Esophagus (tissue), 2 donors: ENCODE measurements around the gene CERCAM. TPM values are rescaled to one million over a fixed set of nuclear protein-coding genes. Genes with fewer than 3 reads are reported as not detected.
A peak's percentile ranks its signal among the peaks of the same experiment; 100 is the strongest.
"Not testable (repeated sequence)": the region's sequence is repeated elsewhere in the genome, so short reads cannot be mapped to it uniquely, and the experiment has no call there.

Experiments
- H3K27ac ChIP-seq, 2 donors: one replicate each; pipeline ENCODE4 v1.5.1; 2013; ENCODE audit warnings: low read depth in 2 of 2, mild to moderate bottlenecking in 2 of 2, inconsistent platforms in 1 of 2, low read length in 1 of 2, moderate library complexity in 1 of 2
- H3K27me3 ChIP-seq, 2 donors: one replicate each; pipeline ENCODE4 v1.6.1; 2013; ENCODE audit warnings: low read length in 2 of 2, control low read depth in 1 of 2, mild to moderate bottlenecking in 1 of 2; ENCODE audit not compliant: insufficient read depth in 2 of 2, control insufficient read depth in 1 of 2
- H3K36me3 ChIP-seq, 2 donors: one replicate each; pipeline ENCODE4 v1.6.1; 2013; ENCODE audit warnings: low read length in 1 of 2; ENCODE audit not compliant: control insufficient read depth in 2 of 2, insufficient read depth in 2 of 2
- H3K4me1 ChIP-seq, 2 donors: one replicate each; pipeline ENCODE4 v1.6.1; 2013; ENCODE audit warnings: low read length in 1 of 2; ENCODE audit not compliant: control insufficient read depth in 2 of 2, insufficient read depth in 2 of 2
- H3K4me3 ChIP-seq, 2 donors: one replicate each; pipeline ENCODE4 v1.5.1; 2013; ENCODE audit warnings: low read length in 2 of 2, mild to moderate bottlenecking in 2 of 2, low read depth in 1 of 2, moderate library complexity in 1 of 2
- H3K9me3 ChIP-seq, 2 donors: one replicate each; pipeline ENCODE4 v1.6.1; 2013; ENCODE audit warnings: mild to moderate bottlenecking in 2 of 2, low read depth in 1 of 2, low read length in 1 of 2, moderate library complexity in 1 of 2; ENCODE audit not compliant: control insufficient read depth in 2 of 2, insufficient read depth in 1 of 2
- whole genome bisulfite sequencing, 2 donors: extraction: QIAGEN DNeasy Blood & Tissue Kit; methylation state at CpG; one replicate each; pipeline ENCODE4 v1.1.7; 2013; 5-methylcytosine and 5-hydroxymethylcytosine counted together
- polyA plus RNA-seq, 2 donors: library from polyadenylated mRNA; stranded (reverse); fragments of 200-250 nt; gene quantifications; one replicate each; pipeline ENCODE4 v1.2.3, GENCODE V29; 2013
- donor health status: healthy with polysubstance abuse.
- donor health status: Bipolar disorder and iron deficiency.

Gene CERCAM
- polyA plus RNA-seq, 2 donors = 7.2 to 9.6 TPM

GRCh38 chr9:128446505-128446904, 25.8 kb downstream of the CERCAM start:
- not testable (repeated sequence) for H3K4me3 ChIP-seq, H3K9me3 ChIP-seq, H3K27me3 ChIP-seq, H3K27ac ChIP-seq, H3K4me1 ChIP-seq, H3K36me3 ChIP-seq
- WGBS, 2 donors = 95% methylated on average over 5 of the region's 5 CpGs

DNA sequence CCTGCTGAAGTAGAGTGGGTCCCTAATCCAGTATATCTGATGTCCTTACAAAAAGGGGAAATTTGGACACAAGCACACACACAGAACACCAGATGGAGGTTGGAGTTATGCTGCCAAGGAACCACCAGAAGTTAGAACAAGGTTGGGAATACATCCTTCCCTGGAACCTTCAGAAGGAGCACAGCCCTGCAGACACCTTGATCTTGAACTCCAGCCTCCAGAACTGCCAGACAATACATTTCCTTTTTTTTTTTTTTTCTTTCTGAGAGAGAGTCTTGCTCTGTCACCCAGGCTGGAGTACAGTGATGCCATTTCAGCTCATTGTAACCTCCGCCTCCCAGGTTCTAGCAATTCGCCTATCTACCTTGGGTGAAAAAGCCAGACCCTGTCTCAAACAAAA, 28.1 kb downstream of the CERCAM start:
- Histone ChIP-seq H3K27me3 (no peaks in the 10 kb centered on the region), H3K36me3 (no peaks in the 10 kb centered on the region), H3K4me1 (no peaks in the 10 kb centered on the region), H3K9me3 (no peaks in the 10 kb centered on the region), H3K4me3 (no peak overlapping the region), H3K27ac (no peak overlapping the region)
- 96% methylated on average over 2 of the region's 2 CpGs for WGBS, 2 donors

- Histone ChIP-seq H3K4me1 (peaks cover 0 to 6% of the 10 kb centered on the region in 2 donors), H3K36me3 (peaks cover 0 to 3% of the 10 kb centered on the region in 2 donors), H3K4me3 (no peak overlapping the region), H3K9me3 (no peaks in the 10 kb centered on the region), H3K27me3 (no peaks in the 10 kb centered on the region), H3K27ac (no peak overlapping the region)
- 79 to 81% methylated on average over 14 of the region's 14 CpGs for WGBS, 2 donors
These were observed 34.3 kb downstream of the CERCAM start for GRCh38 chr9:128454991-128455390.

DNA sequence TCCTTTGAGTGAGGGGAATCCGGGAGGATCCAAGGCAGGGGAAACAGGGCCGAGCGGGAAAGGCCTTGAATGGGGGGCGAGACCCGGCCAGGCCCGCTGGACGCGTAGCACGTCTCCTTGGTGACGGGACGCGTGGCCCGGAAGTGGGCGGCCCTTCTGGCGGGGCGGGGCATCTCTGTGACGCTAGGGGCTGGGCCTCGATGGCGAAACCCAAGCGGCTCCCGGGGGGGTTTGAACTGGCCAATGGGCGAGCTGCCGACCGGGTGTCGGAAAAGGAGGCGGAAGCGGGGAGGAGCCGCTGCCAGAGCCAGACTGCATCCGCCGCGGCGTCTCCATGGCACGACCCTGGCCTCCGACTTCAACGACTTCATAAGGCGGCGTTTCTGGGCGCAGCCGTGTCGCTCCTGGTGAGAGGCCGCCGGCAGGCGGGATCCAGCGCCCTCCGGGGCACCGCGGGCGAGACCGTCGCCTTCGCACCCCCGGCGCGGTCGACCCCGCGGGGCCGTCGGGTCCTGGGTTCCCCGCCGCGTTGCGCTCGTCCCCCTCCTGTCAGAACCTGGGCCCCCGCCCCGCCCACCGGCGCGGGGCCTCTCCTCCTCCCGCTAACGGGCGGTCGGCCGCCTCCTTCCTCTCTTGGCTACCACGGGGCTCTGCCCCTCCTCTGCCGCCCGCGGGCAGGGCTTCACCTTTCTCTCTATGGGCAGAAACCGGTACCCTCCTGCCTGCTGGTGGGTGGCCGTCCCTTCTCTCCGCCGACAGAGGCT, 35.4 kb downstream of the CERCAM start, which contains the start of gene ODF2:
ODF2 (plus strand) TSS at position 158 of the 764 bp plus-strand sequence; CDS start at position 244, 86 bp downstream.
- Histone ChIP-seq H3K9me3 (no peaks in the 10 kb centered on the region), H3K27ac (peak within 1 kb of the TSS; percentile 90 to 94), H3K4me1 (peaks cover 0 to 6% of the 10 kb centered on the region in 2 donors), H3K4me3 (peak within 1 kb of the TSS; percentile 69 to 88), H3K27me3 (no peaks in the 10 kb centered on the region), H3K36me3 (peaks cover 9 to 11% of the 10 kb centered on the region in 2 donors)
- 0% methylated on average over 52 to 82 of the region's 82 CpGs for WGBS, 2 donors

GRCh38 chr9:128456613-128457061, 36.0 kb downstream of the CERCAM start:
- H3K36me3 ChIP-seq = peaks cover 9 to 12% of the 10 kb centered on the region in 2 donors
- H3K4me1 ChIP-seq = peaks cover 0 to 6% of the 10 kb centered on the region in 2 donors
- H3K27ac ChIP-seq = peak overlapping the region; percentile 90 to 94
- 0 to 1% methylated on average over 45 to 48 of the region's 48 CpGs for WGBS, 2 donors
- H3K9me3 ChIP-seq = no peaks in the 10 kb centered on the region
- peak overlapping the region; percentile 69 to 88 for H3K4me3 ChIP-seq
- no peaks in the 10 kb centered on the region for H3K27me3 ChIP-seq

DNA sequence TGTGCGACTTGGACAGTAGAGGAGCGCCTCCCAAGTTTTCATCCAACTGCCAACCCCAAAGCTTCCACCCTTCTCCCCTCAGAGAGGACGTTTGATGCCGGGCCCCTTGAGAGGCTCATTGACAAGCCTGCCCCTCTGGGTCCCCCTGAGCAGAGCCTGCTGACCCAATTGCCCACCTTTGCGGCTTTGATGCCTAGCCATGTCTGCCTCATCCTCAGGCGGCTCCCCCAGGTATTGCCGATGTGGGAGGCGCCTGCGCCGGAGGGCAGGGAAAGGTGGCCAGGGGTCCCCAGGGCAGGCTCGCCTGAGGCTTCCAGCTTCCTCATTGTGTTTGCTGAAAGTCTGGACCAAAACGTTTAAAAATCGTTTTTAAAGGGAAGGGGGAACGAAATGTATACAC, 36.5 kb downstream of the CERCAM start:
- H3K4me3 ChIP-seq = peak overlapping the region in 1 of 2 donors; percentile 69
- 41 to 44% methylated on average over 14 of the region's 14 CpGs for WGBS, 2 donors
- H3K27me3 ChIP-seq = no peaks in the 10 kb centered on the region
- H3K9me3 ChIP-seq = no peaks in the 10 kb centered on the region
- H3K27ac ChIP-seq = no peak overlapping the region
- peaks cover 0 to 6% of the 10 kb centered on the region in 2 donors for H3K4me1 ChIP-seq
- H3K36me3 ChIP-seq = peaks cover 9 to 12% of the 10 kb centered on the region in 2 donors

DNA sequence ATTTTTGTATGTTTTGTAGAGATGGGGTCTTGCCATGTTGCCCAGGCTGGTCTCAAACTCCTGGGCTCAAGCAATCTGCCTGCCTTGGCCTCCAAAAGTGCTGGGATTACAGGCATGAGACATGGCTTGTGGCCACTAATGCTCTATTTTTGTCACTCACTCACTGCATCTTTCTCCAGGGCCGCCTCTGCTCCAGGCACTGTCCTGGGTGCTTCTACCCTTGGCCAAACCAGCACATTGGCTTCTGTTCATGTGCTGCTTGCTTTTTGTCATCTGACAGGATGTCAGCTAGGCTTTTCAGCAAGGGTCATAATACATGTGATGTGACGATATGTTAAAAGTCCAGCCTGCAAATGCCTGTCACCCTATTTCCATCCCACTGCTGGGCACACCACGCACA, 38.4 kb downstream of the CERCAM start:
- Histone ChIP-seq H3K27ac (no peak overlapping the region), H3K27me3 (no peaks in the 10 kb centered on the region), H3K36me3 (peaks cover 9 to 14% of the 10 kb centered on the region in 2 donors), H3K9me3 (no peaks in the 10 kb centered on the region), H3K4me3 (no peak overlapping the region), H3K4me1 (peaks cover 0 to 6% of the 10 kb centered on the region in 2 donors)
- WGBS, 2 donors = 93% methylated on average over 3 of the region's 3 CpGs

DNA sequence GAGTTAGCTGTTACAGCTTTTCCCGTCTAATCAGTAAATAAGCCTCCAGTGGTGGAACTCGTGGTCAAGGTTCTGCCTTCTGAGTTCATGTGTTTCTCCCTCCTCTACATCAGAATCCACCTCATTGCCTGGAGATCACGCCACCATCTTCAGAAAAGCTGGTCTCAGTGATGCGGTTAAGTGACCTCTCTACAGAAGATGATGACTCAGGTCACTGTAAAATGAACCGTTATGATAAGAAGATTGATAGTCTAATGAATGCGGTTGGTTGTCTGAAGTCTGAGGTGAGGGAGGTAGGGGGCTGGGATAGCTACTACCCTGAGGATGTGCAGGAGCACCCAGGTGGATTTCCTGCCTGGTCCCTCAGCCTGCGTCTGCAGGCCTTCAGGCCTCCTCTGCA, 48.4 kb downstream of the CERCAM start:
- peaks cover 3 to 15% of the 10 kb centered on the region in 2 donors for H3K36me3 ChIP-seq
- no peaks in the 10 kb centered on the region for H3K4me1 ChIP-seq
- WGBS, 2 donors = 90 to 93% methylated on average over 7 of the region's 7 CpGs
- no peak overlapping the region for H3K4me3 ChIP-seq
- H3K27me3 ChIP-seq = no peaks in the 10 kb centered on the region
- H3K27ac ChIP-seq = no peak overlapping the region
- no peaks in the 10 kb centered on the region for H3K9me3 ChIP-seq

DNA sequence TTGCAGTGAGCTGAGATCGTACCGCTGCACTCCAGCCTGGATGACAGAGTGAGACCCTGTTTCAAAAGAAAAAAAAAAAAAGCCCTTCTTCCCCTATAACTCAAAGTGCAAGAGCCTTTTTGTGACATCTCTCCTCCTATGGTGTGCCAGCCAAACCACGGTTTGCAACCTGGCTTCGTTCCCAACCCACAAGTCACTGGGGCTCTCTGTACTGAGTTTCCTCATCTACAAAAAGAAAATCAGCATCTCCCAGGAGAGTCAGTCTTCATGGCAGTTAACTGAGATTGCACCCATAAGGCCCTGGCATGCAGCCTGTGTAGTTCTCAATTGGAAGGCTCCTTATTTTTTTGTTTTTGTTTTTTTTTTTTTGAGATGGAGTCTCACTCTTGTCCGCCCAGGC, 49.9 kb downstream of the CERCAM start:
- Histone ChIP-seq H3K27ac (no peak overlapping the region), H3K4me3 (no peak overlapping the region), H3K36me3 (peaks cover 3 to 13% of the 10 kb centered on the region in 2 donors), H3K4me1 (no peaks in the 10 kb centered on the region), H3K9me3 (no peaks in the 10 kb centered on the region), H3K27me3 (no peaks in the 10 kb centered on the region)
- WGBS, 2 donors = 66 to 77% methylated on average over 5 of the region's 5 CpGs

- Histone ChIP-seq H3K27me3 (no peaks in the 10 kb centered on the region), H3K4me3 (no peak overlapping the region), H3K27ac (no peak overlapping the region), H3K9me3 (no peaks in the 10 kb centered on the region), H3K4me1 (no peaks in the 10 kb centered on the region), H3K36me3 (peaks cover 3 to 13% of the 10 kb centered on the region in 2 donors)
- WGBS, 2 donors = 96 to 98% methylated on average over 5 of the region's 5 CpGs
These were observed 52.4 kb downstream of the CERCAM start for GRCh38 chr9:128473104-128473503.
